Panc1 (cell line): ENCODE results near the gene ITGB1. TPM values are rescaled to one million over a fixed set of nuclear protein-coding genes. Genes with fewer than 3 reads are reported as not detected.
"Not testable (repeated sequence)": the region's sequence is repeated elsewhere in the genome, so short reads cannot be mapped to it uniquely, and the experiment has no call there.

Experiments used
- ATAC-seq: fragments of 200-7000 bp; cut with Tn5 transposase; 2 replicates; pipeline ENCODE4 v1.9.1; 2020; ENCODE audit warnings: mild to moderate bottlenecking, moderate library complexity
- BruUV-seq: library from RNA; stranded (reverse); fragments of 400-500 nt; replicated peaks from 2 replicates; lab custom pipeline; 2021; lab: Mats Ljungman, UMichigan
- CTCF ChIA-PET: fragments of 300-600 bp; sonication (Branson Sonifier 250); formaldehyde crosslinking; loops from one replicate; lab custom pipeline; 2022; ENCODE audit warnings: antibody characterized with exemption; lab: Charles Lee
- POLR2A ChIA-PET: fragments of 300-600 bp; sonication (Branson Sonifier 250); formaldehyde crosslinking; loops from one replicate; lab custom pipeline; 2022; ENCODE audit warnings: antibody characterized with exemption; lab: Charles Lee
- DNase-seq: peaks from one replicate; pipeline ENCODE4 v3.0.0-alpha.2; 2010; ENCODE audit warnings: low read depth, low spot score
- H3K27ac ChIP-seq: 2 replicates; pipeline ENCODE4 v1.5.1; 2011; ENCODE audit warnings: mild to moderate bottlenecking, low read length, inconsistent platforms
- H3K27me3 ChIP-seq: fragments of 200-500 bp; sonication (Bioruptor generic); 2 replicates; pipeline ENCODE4 v1.6.0; 2014; ENCODE audit warnings: low read length, inconsistent platforms; ENCODE audit not compliant: control insufficient read depth, insufficient read depth
- H3K36me3 ChIP-seq: fragments of 200-500 bp; sonication (Bioruptor generic); 2 replicates; pipeline ENCODE4 v1.5.1; 2014; ENCODE audit warnings: inconsistent platforms, mild to moderate bottlenecking, low read length, moderate library complexity; ENCODE audit not compliant: control insufficient read depth, insufficient read depth
- H3K4me1 ChIP-seq: 2 replicates; pipeline ENCODE4 v1.5.1; 2011; ENCODE audit warnings: inconsistent platforms, mild to moderate bottlenecking, low read length, moderate library complexity; ENCODE audit not compliant: control insufficient read depth, insufficient read depth
- H3K4me3 ChIP-seq, 2 experiments: 2 replicates each; pipeline ENCODE4 v1.5.1; 2011 to 2012; ENCODE audit warnings: low read depth in 2 of 2, low read length in 2 of 2, mild to moderate bottlenecking in 2 of 2, inconsistent platforms in 1 of 2, moderate library complexity in 1 of 2
- H3K9me3 ChIP-seq: fragments of 200-500 bp; sonication (Bioruptor generic); 2 replicates; pipeline ENCODE4 v1.5.1; 2014; ENCODE audit warnings: low read depth, mild to moderate bottlenecking, inconsistent platforms, low read length, moderate library complexity; ENCODE audit not compliant: control insufficient read depth, insufficient read depth
- POLR2AphosphoS5 ChIP-seq: IDR thresholded peaks from 2 replicates; pipeline ENCODE4 v1.6.1; 2012; ENCODE audit warnings: mild to moderate bottlenecking, low read depth, low read length, moderate library complexity
- SIN3A ChIP-seq: IDR thresholded peaks from 2 replicates; pipeline ENCODE4 v1.6.1; 2012; ENCODE audit warnings: low read depth, mild to moderate bottlenecking, low read length, moderate library complexity, borderline replicate concordance; ENCODE audit not compliant: insufficient read depth
- TCF7L2 ChIP-seq: IDR thresholded peaks from 2 replicates; pipeline ENCODE4 v1.6.1; 2011; ENCODE audit warnings: mild to moderate bottlenecking, low read depth, low read length, inconsistent platforms
- in situ Hi-C: cut with HindIII; loops from 2 replicates; pipeline ENCODE4 v1.10.0; 2016; ENCODE audit warnings: low sequenced_read_pairs, low pct_unique_long_range_greater_than_20kb
- intact Hi-C: fragments of 100-400 bp; cut with micrococcal nuclease; formaldehyde crosslinking; loops from one replicate; pipeline ENCODE4 v1.10.0; 2022; ENCODE audit not compliant: unreplicated experiment
- total RNA-seq: library from RNA; stranded (reverse); gene quantifications from one replicate; pipeline ENCODE4 v1.2.1, GENCODE V29; 2021; ENCODE audit not compliant: unreplicated experiment
- TF ChIP-seq, protein P1 (sequence below): fragments of 450-650 bp; IDR thresholded peaks from 2 replicates; pipeline ENCODE4 v1.5.1; 2017; ENCODE audit warnings: mild to moderate bottlenecking
- TF ChIP-seq, protein P2 (sequence below), 2 experiments: IDR thresholded peaks; 2 replicates each; pipeline ENCODE4 v1.6.1; 2011 to 2012; ENCODE audit warnings: low read depth in 2 of 2, control low read depth in 1 of 2, low read length in 1 of 2, mild to moderate bottlenecking in 1 of 2, moderate library complexity in 1 of 2; ENCODE audit not compliant: insufficient read depth in 1 of 2

The ITGB1 gene
- total RNA-seq, 1 experiment from 2014 or later, result 803 TPM

DNA sequence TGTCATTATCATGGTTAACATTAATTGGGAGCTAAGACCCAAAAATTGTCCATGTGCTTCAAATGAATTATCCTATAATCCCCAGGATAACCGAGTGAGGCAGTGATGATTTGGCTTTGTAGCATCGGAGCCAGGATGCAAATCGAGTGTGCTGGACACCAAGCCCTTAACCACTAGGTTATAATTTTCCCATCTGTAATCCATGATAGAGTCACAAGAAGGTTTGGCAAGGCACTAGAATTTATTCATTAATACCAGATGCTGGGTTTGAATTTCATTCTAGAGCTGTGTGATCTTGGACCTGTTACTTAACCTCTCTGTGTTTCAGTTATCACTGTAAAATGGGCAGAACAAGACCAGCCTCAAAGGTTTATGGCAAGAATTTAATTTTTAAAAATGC, 21.0 kb upstream of the ITGB1 start:
- no TSS peak for BruUV-seq
- intact Hi-C loops (no loop called here), in situ Hi-C loops (no loop called here)
- POLR2A ChIA-PET, result interaction anchor here (2.3 kb wide), 1 partner anchor 19 kb away, joined by 12 read pairs; no protein-coding TSS in a partner anchor
- CTCF ChIA-PET, result no interaction called here
- Histone ChIP-seq H3K9me3 (peaks cover 7% of the 10 kb centered on the region; the same call in 1 of the 2 replicates), H3K27me3 (no peaks in the 10 kb centered on the region), H3K4me1 (peaks cover 46% of the 10 kb centered on the region), H3K36me3 (no peaks in the 10 kb centered on the region), H3K27ac (peak overlapping the region; percentile 100), H3K4me3 (no peak overlapping the region)
- no peak for DNase-seq
- ATAC-seq, result no peak
- no peak for TF ChIP-seq SIN3A
- TF ChIP-seq, protein P1, sequence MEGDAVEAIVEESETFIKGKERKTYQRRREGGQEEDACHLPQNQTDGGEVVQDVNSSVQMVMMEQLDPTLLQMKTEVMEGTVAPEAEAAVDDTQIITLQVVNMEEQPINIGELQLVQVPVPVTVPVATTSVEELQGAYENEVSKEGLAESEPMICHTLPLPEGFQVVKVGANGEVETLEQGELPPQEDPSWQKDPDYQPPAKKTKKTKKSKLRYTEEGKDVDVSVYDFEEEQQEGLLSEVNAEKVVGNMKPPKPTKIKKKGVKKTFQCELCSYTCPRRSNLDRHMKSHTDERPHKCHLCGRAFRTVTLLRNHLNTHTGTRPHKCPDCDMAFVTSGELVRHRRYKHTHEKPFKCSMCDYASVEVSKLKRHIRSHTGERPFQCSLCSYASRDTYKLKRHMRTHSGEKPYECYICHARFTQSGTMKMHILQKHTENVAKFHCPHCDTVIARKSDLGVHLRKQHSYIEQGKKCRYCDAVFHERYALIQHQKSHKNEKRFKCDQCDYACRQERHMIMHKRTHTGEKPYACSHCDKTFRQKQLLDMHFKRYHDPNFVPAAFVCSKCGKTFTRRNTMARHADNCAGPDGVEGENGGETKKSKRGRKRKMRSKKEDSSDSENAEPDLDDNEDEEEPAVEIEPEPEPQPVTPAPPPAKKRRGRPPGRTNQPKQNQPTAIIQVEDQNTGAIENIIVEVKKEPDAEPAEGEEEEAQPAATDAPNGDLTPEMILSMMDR, result no peak
- TF ChIP-seq POLR2AphosphoS5, result no peak
- TF ChIP-seq, protein P2, sequence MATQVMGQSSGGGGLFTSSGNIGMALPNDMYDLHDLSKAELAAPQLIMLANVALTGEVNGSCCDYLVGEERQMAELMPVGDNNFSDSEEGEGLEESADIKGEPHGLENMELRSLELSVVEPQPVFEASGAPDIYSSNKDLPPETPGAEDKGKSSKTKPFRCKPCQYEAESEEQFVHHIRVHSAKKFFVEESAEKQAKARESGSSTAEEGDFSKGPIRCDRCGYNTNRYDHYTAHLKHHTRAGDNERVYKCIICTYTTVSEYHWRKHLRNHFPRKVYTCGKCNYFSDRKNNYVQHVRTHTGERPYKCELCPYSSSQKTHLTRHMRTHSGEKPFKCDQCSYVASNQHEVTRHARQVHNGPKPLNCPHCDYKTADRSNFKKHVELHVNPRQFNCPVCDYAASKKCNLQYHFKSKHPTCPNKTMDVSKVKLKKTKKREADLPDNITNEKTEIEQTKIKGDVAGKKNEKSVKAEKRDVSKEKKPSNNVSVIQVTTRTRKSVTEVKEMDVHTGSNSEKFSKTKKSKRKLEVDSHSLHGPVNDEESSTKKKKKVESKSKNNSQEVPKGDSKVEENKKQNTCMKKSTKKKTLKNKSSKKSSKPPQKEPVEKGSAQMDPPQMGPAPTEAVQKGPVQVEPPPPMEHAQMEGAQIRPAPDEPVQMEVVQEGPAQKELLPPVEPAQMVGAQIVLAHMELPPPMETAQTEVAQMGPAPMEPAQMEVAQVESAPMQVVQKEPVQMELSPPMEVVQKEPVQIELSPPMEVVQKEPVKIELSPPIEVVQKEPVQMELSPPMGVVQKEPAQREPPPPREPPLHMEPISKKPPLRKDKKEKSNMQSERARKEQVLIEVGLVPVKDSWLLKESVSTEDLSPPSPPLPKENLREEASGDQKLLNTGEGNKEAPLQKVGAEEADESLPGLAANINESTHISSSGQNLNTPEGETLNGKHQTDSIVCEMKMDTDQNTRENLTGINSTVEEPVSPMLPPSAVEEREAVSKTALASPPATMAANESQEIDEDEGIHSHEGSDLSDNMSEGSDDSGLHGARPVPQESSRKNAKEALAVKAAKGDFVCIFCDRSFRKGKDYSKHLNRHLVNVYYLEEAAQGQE (IDR thresholded peaks at IDR 0.05; ENCODE audit: insufficient read depth in 1 of 2, low read depth in 2 of 2, low read length in 1 of 2), result no peak

DNA sequence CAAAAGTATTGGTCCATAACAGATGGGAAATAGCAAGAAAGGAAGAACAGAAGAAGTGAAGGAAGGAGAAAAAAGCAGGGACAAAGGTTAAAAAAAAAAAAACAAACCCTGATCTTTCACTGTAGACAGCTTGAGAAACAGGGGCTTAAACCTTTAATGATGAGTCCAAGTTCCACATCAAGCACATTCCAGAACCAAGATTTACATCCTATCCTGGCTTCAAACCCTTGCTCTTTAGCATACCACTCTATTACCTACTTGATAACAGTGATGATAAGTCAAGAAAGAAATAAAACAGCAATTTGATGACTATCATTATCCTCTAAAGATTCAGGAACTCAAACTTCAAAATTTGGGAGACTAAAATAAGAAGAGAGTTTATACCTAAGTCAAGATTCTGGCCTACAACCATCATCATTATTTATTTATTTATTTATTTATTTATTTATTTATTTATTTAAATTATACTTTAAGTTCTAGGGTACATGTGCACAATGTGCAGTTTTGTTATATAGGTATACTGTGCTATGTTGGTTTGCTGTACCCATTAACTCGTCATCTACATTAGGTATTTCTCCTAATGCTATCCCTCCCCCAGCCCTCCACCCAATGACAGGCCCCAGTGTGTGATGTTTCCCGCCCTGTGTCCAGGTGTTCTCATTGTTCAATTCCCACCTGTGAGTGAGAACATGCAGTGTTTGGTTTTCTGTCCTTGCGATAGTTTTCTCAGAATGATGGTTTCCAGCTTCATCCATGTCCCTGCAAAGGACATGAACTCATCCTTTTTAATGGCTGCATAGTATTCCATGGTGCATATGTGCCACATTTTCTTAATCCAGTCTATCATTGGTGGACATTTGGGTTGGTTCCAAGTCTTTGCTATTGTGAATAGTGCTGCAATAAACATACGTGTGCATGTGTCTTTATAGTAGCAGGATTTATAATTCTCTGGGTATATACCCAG, 20.1 kb upstream of the ITGB1 start:
- in situ Hi-C loops, POLR2A ChIA-PET, BruUV-seq, H3K4me3 ChIP-seq, CTCF ChIA-PET, intact Hi-C loops, H3K36me3 ChIP-seq, H3K9me3 ChIP-seq, ATAC-seq, H3K27me3 ChIP-seq, DNase-seq: not testable (repeated sequence)
- Histone ChIP-seq H3K4me1 (peaks cover 41% of the 10 kb centered on the region), H3K27ac (peak overlapping the region; percentile 75)

DNA sequence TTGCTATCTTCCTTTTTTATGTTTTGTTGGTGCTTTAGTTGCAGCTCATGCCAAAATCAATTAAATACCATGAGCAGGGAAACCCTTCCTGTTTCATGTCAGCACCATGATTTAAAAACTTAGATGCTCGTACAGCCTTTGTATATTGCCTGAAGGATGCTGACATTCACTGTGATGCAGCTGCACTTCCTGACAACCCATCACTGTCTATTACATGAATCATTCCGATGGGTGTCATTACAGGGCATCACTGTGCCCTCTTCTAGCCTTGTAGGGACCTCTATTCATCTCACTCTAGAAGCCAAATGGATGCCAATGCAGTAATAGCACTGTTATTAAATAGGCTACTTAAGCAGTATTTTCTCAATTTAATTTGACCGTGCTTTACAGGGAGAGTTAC, 18.3 kb upstream of the ITGB1 start:
- Histone ChIP-seq H3K4me3 (no peak overlapping the region), H3K4me1 (peaks cover 36% of the 10 kb centered on the region), H3K27ac (peak overlapping the region; percentile 100), H3K9me3 (peaks cover 7% of the 10 kb centered on the region; the same call in 1 of the 2 replicates), H3K27me3 (no peaks in the 10 kb centered on the region), H3K36me3 (no peaks in the 10 kb centered on the region)
- POLR2A ChIA-PET, result no interaction called here
- intact Hi-C loops (no loop called here), in situ Hi-C loops (no loop called here)
- ATAC-seq (no peak), DNase-seq (no peak)
- BruUV-seq, result no TSS peak
- TF ChIP-seq, protein P2 (IDR thresholded peaks at IDR 0.05; ENCODE audit: insufficient read depth in 1 of 2, low read depth in 2 of 2, low read length in 1 of 2), result no peak
- no peak for TF ChIP-seq SIN3A
- no peak for TF ChIP-seq POLR2AphosphoS5
- TF ChIP-seq TCF7L2, result no peak
- TF ChIP-seq, protein P1, result no peak
- CTCF ChIA-PET, result no interaction called here
